HAP-1 (cell line): ENCODE data around the gene SCRT2.

ENCODE experiments used
- DNase-seq, 2 experiments: peaks; one replicate each; pipeline ENCODE4 v3.0.0-alpha.2; 2016 to 2020; ENCODE audit warnings: low spot score in 2 of 2
- H3K27me3 ChIP-seq: fragments of 250-450 bp; sonication (Bioruptor Pico); 2 replicates; pipeline ENCODE4 v1.5.1; 2020; ENCODE audit warnings: low read depth, mild to moderate bottlenecking, moderate library complexity
- H3K36me3 ChIP-seq: fragments of 250-450 bp; sonication (Bioruptor Pico); replicated peaks from 2 replicates; pipeline ENCODE4 v1.5.1; 2020; ENCODE audit warnings: mild to moderate bottlenecking
- H3K4me1 ChIP-seq: fragments of 250-450 bp; sonication (Bioruptor Pico); 2 replicates; pipeline ENCODE4 v1.5.1; 2020; ENCODE audit warnings: mild to moderate bottlenecking
- H3K4me3 ChIP-seq: fragments of 250-450 bp; sonication (Bioruptor Pico); 2 replicates; pipeline ENCODE4 v1.5.1; 2020; ENCODE audit warnings: mild to moderate bottlenecking, moderate library complexity
- H3K9me3 ChIP-seq: fragments of 250-450 bp; sonication (Bioruptor Pico); 2 replicates; pipeline ENCODE4 v1.5.1; 2020; ENCODE audit warnings: mild to moderate bottlenecking, moderate library complexity
- in situ Hi-C: fragments of 300-500 bp; cut with MboI; formaldehyde crosslinking; loops from 3 replicates; pipeline ENCODE4 v1.14.3; 2020; ENCODE audit warnings: low sequenced_read_pairs, inconsistent platforms, mixed read lengths

The SCRT2 gene

DNA sequence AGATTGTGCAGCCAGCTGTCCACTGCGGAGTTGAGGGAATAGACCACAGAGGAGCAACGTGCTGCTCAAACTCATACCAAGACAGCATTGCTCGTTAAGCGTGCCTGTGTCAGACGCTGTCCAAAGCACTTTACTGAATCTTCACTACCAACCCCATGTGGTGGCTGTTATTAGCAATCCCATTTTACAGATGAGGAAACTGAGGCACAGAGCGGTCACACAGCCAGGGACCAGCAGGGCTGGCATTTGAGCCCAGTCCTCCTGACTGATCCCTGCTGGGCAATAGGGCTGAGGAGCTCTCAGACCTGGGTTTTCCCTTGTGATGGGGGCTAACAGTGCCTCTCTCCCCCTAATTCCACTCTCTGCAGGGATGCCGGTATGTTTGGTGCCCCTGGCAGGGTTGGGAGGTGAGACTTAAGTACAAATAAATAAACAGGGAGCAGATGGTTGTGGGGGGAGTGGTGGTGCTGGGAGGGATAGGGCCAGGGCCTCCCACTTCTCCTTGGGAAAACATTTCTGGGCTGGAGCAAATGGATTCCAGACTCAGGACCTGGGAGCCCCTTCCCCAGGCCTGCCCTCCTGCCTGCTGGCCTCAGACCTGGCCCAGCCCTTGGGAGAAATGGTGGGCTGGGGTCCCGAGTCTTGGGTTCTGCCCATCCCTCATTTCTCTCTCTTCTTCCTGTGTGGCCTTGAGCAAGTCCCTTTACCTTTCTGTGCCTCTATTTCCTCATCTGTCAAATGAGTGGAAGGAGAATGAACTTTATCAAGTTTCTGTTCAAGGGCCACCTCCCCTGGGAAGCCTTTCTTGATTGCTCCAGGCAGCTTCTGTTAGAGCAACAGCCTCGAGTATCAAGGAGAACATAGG, 40.3 kb downstream of the SCRT2 start:
- no peaks in the 10 kb centered on the region for H3K36me3 ChIP-seq
- H3K9me3 ChIP-seq: no peaks in the 10 kb centered on the region
- H3K4me1 ChIP-seq: no peaks in the 10 kb centered on the region
- in situ Hi-C loops: no loop called here
- H3K4me3 ChIP-seq: no peak overlapping the region
- DNase-seq: no peak
- H3K27me3 ChIP-seq: 0 out of 2 replicates have a peak, but pooled peaks cover 4% of the 10 kb centered on the region

DNA sequence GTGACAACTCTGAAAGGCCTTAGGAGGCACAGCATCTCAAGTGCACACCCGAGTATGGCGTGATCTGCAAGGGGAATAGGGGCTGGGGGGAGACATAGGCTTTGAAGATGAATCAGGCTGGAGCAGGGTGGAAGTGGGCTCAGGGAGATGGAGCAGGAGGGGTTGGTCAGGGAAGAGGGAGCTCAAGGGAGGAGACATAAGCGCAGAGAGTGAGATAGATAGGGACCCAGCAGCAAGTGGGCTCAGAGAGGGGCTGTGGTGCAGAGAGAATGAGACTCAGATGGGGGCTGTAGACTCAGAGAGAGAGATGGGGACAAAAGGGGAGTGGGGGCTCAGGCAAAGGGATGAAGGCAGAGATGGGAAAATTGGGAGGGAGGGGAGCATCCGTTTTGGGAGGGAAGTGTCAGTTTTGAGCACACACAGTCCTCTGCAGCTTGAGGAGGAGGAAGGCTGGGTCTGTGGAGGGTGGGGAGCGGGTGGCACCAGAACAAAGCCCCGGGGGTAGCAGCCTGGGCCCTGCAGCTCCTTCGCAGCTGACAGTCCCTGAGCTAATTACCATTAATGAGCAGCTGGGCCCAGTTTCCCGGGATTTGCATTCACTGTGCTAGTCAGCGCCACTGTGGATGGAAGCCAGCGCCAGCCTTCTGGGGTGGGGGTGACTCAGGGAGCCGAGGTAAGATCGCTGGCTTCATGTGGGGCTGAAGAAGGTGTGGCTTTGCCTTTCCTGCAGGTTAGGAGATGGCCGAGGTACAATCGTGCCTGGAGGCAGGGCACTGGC, 41.3 kb downstream of the SCRT2 start:
- H3K4me1 ChIP-seq: no peaks in the 10 kb centered on the region

DNA sequence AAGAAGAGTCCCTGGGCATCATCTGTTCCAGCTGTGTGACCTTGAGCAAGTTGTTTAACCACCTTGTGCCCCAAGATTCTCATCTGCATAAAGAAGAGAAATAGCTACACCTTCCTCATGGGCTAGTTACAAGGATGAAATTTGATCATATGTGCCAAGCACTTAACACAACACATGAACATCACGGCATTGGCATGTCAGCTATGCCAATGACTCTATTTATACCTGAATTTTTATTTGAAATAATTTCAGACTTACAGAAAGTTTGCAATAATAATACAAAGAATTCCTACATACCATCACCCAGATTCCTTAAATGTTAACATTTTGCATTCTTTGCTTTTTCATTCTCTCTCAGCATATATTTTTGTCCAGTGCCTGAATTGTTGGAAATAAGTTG, 44.5 kb downstream of the SCRT2 start:
- H3K4me3 ChIP-seq: no peak overlapping the region
- in situ Hi-C loops: no loop called here
- no peaks in the 10 kb centered on the region for H3K4me1 ChIP-seq
- H3K27me3 ChIP-seq: 0 out of 2 replicates have a peak, but pooled peaks cover 4% of the 10 kb centered on the region
- DNase-seq: no peak
- no peaks in the 10 kb centered on the region for H3K9me3 ChIP-seq
- no peaks in the 10 kb centered on the region for H3K36me3 ChIP-seq

More for the DNA sequence above, 41.3 kb downstream of the SCRT2 start:
- Histone ChIP-seq H3K9me3 (no peaks in the 10 kb centered on the region), H3K36me3 (no peaks in the 10 kb centered on the region), H3K27me3 (0 out of 2 replicates have a peak, but pooled peaks cover 4% of the 10 kb centered on the region), H3K4me3 (no peak overlapping the region)
- DNase-seq: no peak
- in situ Hi-C loops: no loop called here

GRCh38 chr20:626579-626978, 49.0 kb downstream of the SCRT2 start:
- Histone ChIP-seq H3K36me3 (no peaks in the 10 kb centered on the region), H3K27me3 (no peaks in the 10 kb centered on the region; the same call in 1 of the 2 replicates), H3K4me3 (no peak overlapping the region), H3K4me1 (no peaks in the 10 kb centered on the region; the same call in 1 of the 2 replicates), H3K9me3 (no peaks in the 10 kb centered on the region)
- in situ Hi-C loops: no loop called here
- DNase-seq: no peak

GRCh38 chr20:625360-625932, 50.2 kb downstream of the SCRT2 start:
- no peak for DNase-seq
- H3K36me3 ChIP-seq: no peaks in the 10 kb centered on the region
- no peaks in the 10 kb centered on the region for H3K9me3 ChIP-seq
- H3K4me1 ChIP-seq: no peaks in the 10 kb centered on the region; the same call in 1 of the 2 replicates
- no peaks in the 10 kb centered on the region; the same call in 1 of the 2 replicates for H3K27me3 ChIP-seq
- in situ Hi-C loops: no loop called here
- H3K4me3 ChIP-seq: no peak overlapping the region

- no peaks in the 10 kb centered on the region for H3K9me3 ChIP-seq
- H3K36me3 ChIP-seq: no peaks in the 10 kb centered on the region
- H3K4me3 ChIP-seq: no peak overlapping the region
- DNase-seq: no peak
- H3K27me3 ChIP-seq: no peaks in the 10 kb centered on the region; the same call in 1 of the 2 replicates
- in situ Hi-C loops: no loop called here
- H3K4me1 ChIP-seq: no peaks in the 10 kb centered on the region; the same call in 1 of the 2 replicates
Observed at GRCh38 chr20:623704-624103, 51.9 kb downstream of the SCRT2 start.

DNA sequence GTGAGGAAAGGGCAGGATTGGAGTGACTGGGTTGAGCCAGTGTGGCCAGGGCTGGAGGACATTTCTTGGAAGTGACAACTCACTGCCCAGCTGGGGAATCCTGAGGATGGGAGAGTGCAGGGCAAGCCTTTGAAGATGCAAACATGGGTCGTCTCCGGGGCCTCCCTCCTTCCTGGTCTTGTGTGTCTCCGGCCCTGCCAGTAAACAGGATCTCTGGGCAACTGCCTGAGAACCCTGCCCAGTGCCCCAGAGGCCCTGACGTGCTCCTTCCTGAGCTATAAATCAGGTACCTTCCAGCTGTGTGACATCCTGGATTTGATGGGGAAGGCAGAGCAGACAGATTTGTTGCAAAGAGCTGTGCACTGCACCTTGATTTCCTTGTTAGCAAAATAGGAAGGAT, 52.6 kb downstream of the SCRT2 start:
- no peaks in the 10 kb centered on the region; the same call in 1 of the 2 replicates for H3K27me3 ChIP-seq
- no peak overlapping the region for H3K4me3 ChIP-seq
- H3K9me3 ChIP-seq: no peaks in the 10 kb centered on the region; the same call in 1 of the 2 replicates
- in situ Hi-C loops: no loop called here
- no peaks in the 10 kb centered on the region; the same call in 1 of the 2 replicates for H3K4me1 ChIP-seq
- no peaks in the 10 kb centered on the region for H3K36me3 ChIP-seq
- no peak for DNase-seq

DNA sequence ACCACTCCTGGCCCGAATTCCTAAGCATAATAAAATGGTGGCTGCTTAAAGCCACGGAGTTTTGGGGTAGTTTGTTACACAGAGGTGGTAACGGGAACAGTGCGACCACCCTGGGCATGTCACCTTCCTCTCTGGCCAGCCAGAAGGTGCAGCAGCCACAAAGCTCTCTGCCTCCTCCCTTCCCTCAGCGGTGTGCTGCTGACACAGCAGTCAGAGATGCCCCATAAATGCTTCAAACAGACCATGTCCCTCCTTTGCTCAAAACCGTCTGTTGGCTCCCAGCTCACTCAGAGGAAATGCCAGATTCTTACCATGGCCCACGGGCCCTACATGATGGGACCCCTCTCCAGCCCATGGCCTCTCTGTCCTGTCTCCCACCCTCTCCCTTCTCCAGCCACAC, 53.4 kb downstream of the SCRT2 start:
- in situ Hi-C loops: no loop called here
- Histone ChIP-seq H3K27me3 (no peaks in the 10 kb centered on the region; the same call in 1 of the 2 replicates), H3K9me3 (no peaks in the 10 kb centered on the region; the same call in 1 of the 2 replicates)

GRCh38 chr20:621125-621756, 54.4 kb downstream of the SCRT2 start:
- no peak for DNase-seq
- no peaks in the 10 kb centered on the region for H3K36me3 ChIP-seq
- no peaks in the 10 kb centered on the region; the same call in 1 of the 2 replicates for H3K9me3 ChIP-seq
- no peak overlapping the region for H3K4me3 ChIP-seq
- no peaks in the 10 kb centered on the region; the same call in 1 of the 2 replicates for H3K4me1 ChIP-seq
- in situ Hi-C loops: no loop called here
- H3K27me3 ChIP-seq: no peaks in the 10 kb centered on the region; the same call in 1 of the 2 replicates

More for the DNA sequence above, 53.4 kb downstream of the SCRT2 start:
- Histone ChIP-seq H3K4me1 (no peaks in the 10 kb centered on the region; the same call in 1 of the 2 replicates), H3K4me3 (no peak overlapping the region), H3K36me3 (no peaks in the 10 kb centered on the region)
- DNase-seq: no peak

DNA sequence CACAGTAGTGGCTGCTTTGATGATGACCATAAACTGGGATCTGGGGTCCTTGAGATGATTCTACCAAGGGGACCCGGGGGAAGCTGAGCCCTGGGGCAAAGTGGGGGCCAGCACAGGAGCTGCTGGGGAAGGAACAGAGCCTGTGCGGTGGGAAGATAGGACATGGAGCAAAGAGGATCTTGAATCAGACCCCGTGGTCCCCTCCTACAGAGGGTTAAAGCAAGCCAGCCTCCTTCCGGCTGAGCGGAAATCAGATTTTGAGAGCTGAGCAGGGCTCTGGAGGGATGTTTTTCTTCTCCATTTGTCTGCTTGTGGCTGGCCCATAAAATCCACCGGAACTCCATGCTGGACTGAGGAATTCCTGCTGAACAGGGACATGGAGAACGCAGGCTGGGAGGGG, 55.4 kb downstream of the SCRT2 start:
- H3K36me3 ChIP-seq: no peaks in the 10 kb centered on the region
- H3K4me3 ChIP-seq: no peak overlapping the region
- no peaks in the 10 kb centered on the region; the same call in 1 of the 2 replicates for H3K27me3 ChIP-seq
- H3K4me1 ChIP-seq: no peaks in the 10 kb centered on the region
- DNase-seq: no peak
- H3K9me3 ChIP-seq: no peaks in the 10 kb centered on the region; the same call in 1 of the 2 replicates
- in situ Hi-C loops: no loop called here

- Histone ChIP-seq H3K27me3 (no peaks in the 10 kb centered on the region; the same call in none of the 2 replicates), H3K9me3 (no peaks in the 10 kb centered on the region; the same call in 1 of the 2 replicates), H3K4me1 (no peaks in the 10 kb centered on the region), H3K4me3 (no peak overlapping the region), H3K36me3 (no peaks in the 10 kb centered on the region)
- in situ Hi-C loops: no loop called here
- DNase-seq: no peak
Observed at GRCh38 chr20:618980-619379, 56.6 kb downstream of the SCRT2 start.

- Histone ChIP-seq H3K9me3 (no peaks in the 10 kb centered on the region; the same call in 1 of the 2 replicates), H3K4me3 (no peak overlapping the region), H3K4me1 (no peaks in the 10 kb centered on the region), H3K36me3 (no peaks in the 10 kb centered on the region), H3K27me3 (no peaks in the 10 kb centered on the region; the same call in none of the 2 replicates)
- in situ Hi-C loops: no loop called here
- no peak for DNase-seq
Observed at GRCh38 chr20:617934-618690, 57.5 kb downstream of the SCRT2 start.
